ENCODE results near the gene HLA-F. TPM values are rescaled to one million over a fixed set of nuclear protein-coding genes. Genes with fewer than 3 reads are reported as not detected.

Gene HLA-F
- total RNA-seq, 2 donors from 2014 or later, result 159 to 352 TPM

Other genes starting within 250 kb of the HLA-F start
- gene MAS1L, start 235.5 kb upstream of the HLA-F start, total RNA-seq, result not detected
- 1 to 10 TPM in 1 of 2 donors, under 1 TPM in 1; 0.84 to 3.7 TPM for gene UBD, start 163.7 kb upstream of the HLA-F start, total RNA-seq
- not detected for gene OR2H2, start 138.3 kb upstream of the HLA-F start, total RNA-seq
- 10 to 100 TPM; 19.3 to 46.1 TPM for gene GABBR1, start 90.3 kb upstream of the HLA-F start, total RNA-seq
- gene MOG, start 66.3 kb upstream of the HLA-F start, total RNA-seq, result not detected
- 1 to 10 TPM in 1 of 2 donors, not detected in 1; 2.6 TPM for gene ZFP57, start 42.3 kb upstream of the HLA-F start, total RNA-seq
- 1 to 10 TPM in 1 of 2 donors, not detected in 1; 2.5 TPM for gene HLA-G, start 104.4 kb downstream of the HLA-F start, total RNA-seq
- 1,000 to 10,000 TPM; 1,094 to 1,926 TPM for gene HLA-A, start 219.1 kb downstream of the HLA-F start, total RNA-seq